AG08396 (cell line): ENCODE measurements around the gene CLSTN2.
"Not testable (repeated sequence)": the region's sequence is repeated elsewhere in the genome, so short reads cannot be mapped to it uniquely, and the experiment has no call there.

Experiments
- DNase-seq: peaks from one replicate; pipeline ENCODE4 v3.0.0; 2012; ENCODE audit warnings: low spot score, mixed read lengths

The CLSTN2 gene

GRCh38 chr3:140423146-140423545 lies 488.2 kb downstream of the CLSTN2 start:
- DNase-seq = no peak

DNA sequence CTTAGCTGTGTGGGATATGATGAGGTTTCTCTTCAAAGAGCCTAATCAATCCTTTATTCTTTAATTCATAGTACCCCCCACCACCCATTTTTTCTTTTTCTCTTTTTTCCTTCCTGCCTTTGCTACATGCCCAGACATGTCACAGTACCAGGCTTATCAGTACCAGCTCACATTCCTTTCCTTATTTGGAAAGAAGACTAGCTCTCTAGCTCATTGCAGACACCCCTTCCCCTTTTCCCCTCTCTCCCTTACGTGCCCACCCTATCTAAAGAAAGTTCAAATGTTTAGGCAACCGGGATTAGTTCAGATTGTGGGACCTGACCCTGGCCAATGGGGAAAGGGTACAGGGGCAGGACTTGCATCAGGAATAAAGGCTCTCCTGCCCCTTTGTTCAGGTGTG lies 488.6 kb downstream of the CLSTN2 start:
- DNase-seq = not testable (repeated sequence)

- DNase-seq = no peak
These were observed 489.2 kb downstream of the CLSTN2 start for GRCh38 chr3:140424211-140424610.

- no peak for DNase-seq
These were observed 489.7 kb downstream of the CLSTN2 start for GRCh38 chr3:140424726-140425125.

- no peak for DNase-seq
These were observed 492.8 kb downstream of the CLSTN2 start for GRCh38 chr3:140427786-140428185.

GRCh38 chr3:140428380-140428779 lies 493.4 kb downstream of the CLSTN2 start:
- no peak for DNase-seq

- DNase-seq = no peak
These were observed 494.8 kb downstream of the CLSTN2 start for GRCh38 chr3:140429791-140430190.

GRCh38 chr3:140430494-140430893 lies 495.5 kb downstream of the CLSTN2 start:
- DNase-seq = no peak

DNA sequence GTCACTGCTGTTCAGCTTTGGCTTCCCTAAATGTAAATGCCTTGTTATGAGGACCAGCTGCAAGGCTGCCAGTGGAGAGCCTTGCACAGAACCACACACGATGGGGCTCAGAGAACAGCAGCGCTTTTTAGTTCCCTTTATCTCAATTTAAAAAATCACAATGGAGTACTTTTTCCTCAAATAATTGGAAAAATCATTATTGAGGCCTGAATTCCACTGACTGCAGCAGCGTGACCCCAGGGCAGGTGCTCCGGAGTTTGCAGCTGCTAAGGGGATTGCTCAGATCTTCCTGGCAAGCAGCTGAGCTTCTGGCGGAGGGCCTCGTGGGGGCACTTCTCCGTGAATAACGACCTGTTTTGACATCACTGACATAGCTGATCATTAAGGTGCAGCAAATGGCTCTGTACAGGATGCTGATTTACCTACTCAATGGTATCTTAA lies 497.3 kb downstream of the CLSTN2 start:
- no peak for DNase-seq

DNA sequence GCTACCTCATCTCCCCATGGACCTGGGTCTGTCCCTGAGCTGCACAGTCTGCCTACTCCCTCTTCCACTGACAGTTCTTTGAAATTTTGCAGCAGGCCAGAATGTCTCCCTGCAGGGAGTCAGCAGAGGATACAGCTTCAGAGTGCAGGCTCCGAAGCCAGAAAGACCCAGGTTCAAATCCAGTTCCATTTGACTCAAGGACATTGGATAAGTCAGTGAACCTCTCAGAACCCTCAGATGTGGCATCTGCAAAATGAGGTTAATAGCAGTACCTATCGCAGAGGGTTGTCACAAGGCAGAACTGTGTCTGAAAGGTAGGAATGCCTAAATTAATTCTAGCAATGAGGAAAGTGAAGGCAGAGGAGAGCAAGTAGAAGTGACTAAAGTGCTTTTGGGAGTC lies 498.4 kb downstream of the CLSTN2 start:
- DNase-seq = no peak

DNA sequence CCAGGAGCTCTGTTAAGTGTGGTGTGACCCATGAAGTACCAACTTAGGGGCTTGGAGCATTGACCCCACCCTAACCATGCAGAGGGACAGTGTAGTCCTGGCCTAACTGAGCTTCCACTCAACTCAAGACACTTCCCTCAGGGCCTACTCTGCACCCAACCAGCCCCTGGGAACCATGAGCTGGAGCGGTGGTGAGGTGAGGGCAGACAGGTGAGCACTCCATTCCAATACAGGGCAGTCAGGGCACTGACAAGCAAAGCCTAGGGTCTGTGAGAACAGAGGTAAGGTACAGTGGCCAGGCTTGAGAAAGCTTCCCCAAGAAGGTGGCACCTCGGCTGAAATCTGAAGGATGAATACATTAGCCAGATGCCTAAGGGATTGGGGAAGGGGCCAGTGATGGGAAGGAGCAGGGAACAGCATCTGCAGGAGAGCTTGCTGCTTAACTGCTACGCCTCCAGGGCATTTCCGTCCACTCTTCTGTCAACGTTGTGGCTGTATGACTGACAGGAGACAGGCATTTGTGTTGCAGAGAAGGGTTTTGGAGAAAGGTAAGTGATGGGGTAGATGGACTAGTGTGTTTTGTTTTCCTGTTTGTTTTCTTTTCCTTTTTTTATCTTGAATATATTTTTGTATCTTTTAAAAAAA lies 499.4 kb downstream of the CLSTN2 start:
- no peak for DNase-seq

DNA sequence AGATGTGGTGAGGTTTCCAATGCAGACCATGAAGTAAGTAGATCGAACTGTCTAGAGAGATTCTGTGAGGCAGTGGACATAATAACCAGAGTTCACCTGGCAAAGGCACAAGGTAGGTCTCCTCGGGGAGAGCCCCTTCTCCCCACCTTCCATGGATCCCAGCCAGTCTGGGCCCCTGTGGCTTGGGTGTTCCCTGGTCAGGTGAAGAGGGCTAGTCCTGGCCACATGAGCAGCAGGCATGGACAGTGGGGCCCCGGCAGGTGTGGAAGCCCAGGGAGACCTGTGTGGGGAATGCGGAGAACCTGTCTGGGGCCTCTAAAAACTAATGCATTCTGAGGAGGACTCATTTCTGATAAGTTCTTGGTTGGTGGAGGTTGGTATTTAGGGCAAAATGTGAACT lies 501.4 kb downstream of the CLSTN2 start:
- no peak for DNase-seq

DNA sequence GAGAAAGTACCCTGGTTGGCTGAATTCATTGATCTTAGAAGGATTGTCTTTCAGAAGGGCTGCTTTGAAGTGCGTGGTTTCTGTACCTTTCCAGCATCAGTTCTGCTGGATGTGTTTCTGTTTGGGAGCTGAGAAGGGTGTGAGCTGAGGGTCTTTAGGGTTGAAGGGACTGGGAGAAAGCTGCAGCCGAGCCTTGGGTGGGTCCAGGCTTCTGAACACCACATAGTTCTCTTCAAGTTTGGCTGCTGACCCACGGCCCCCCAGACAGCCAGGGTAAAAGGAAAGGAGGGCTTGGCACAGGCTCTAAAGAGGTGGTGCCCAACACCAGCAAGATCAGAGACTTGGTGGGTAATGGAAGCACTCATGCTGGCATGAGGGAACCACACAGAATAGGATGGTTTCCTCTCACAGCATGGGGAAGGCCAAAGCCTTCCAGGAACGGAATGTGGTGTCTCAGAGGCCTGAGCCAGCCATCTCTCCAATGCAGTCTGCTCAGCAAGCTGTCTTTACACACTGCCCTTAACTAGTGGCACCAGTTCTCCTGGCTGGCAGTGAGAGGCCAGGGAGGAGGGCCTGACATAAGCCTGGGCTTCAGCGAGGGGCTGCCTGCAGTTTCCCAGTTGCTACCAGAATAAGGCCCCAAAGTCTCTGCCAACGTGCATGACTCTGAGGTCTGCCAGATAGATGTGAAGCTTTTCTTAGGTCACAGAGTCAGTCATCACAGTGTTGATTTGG lies 503.9 kb downstream of the CLSTN2 start:
- DNase-seq = no peak

DNA sequence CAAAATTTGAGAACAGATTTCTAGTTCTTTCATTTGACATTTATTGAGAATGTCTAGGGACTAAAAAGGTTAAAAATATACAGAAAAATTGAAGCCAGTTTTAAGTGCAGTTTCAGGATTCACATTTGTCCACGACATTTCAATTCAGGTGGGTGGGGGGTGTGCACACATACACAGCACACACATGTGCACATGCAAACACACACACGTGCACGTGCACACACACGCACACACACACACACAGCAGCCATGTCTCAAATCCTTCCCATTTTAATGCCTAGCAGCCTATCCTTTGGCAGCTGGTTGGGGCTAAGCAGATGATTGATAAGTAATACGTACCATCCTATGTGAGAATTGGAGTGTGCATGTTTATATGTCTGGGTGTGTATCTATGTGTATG lies 504.5 kb downstream of the CLSTN2 start:
- DNase-seq = no peak

DNA sequence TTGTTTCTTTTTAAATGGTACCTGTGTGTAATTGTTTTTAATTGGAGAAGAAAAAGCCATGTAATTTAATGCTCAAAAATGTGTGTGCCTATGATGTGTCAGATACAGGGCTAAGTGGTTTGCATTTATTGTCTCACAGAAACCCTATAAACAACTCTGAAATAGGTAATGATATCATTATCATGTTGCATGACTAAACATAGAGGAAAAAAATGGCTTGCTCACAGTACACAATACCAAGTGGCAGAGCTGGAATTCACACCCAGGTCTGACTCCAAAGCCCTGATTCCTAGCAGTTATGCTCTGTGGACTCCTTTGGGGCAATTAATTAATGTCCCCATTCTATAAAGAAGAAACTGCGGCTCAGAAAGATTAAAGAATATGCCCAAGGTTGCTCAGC lies 505.5 kb downstream of the CLSTN2 start:
- no peak for DNase-seq

- no peak for DNase-seq
These were observed 506.0 kb downstream of the CLSTN2 start for GRCh38 chr3:140441006-140441405.

DNA sequence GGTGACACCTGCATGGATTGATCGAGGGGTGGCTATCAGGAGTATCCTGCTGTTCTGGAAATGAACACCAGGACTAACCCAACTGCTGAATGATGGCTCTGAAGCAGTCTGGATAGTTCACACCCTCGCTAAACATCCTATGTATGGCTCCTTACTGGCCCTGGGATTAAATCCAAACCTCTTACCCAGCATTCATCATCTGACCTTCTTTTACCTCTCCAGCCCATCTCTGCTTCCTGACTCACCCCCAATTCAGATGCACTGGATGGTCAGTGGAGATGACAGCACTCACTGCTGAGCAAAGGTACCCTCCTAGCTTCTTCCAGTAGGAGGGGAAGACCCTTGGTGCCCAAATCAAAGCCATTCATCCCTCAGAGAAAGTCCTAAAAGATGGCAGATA lies 507.6 kb downstream of the CLSTN2 start:
- DNase-seq = no peak

GRCh38 chr3:140443073-140443472 lies 508.1 kb downstream of the CLSTN2 start:
- no peak for DNase-seq

GRCh38 chr3:140443806-140444205 lies 508.8 kb downstream of the CLSTN2 start:
- no peak for DNase-seq

- no peak for DNase-seq
These were observed 511.7 kb downstream of the CLSTN2 start for GRCh38 chr3:140446734-140447133.

GRCh38 chr3:140447136-140447535 lies 512.2 kb downstream of the CLSTN2 start:
- no peak for DNase-seq

- no peak for DNase-seq
These were observed 513.0 kb downstream of the CLSTN2 start for GRCh38 chr3:140448001-140448400.

- no peak for DNase-seq
These were observed 514.6 kb downstream of the CLSTN2 start for GRCh38 chr3:140449413-140450256.
